RKO (cell line): ENCODE results near the gene S1PR1.
A peak's percentile ranks its signal among the peaks of the same experiment; 100 is the strongest.
"Not testable (repeated sequence)": the region's sequence is repeated elsewhere in the genome, so short reads cannot be mapped to it uniquely, and the experiment has no call there.

ENCODE experiments used
- DNase-seq: peaks from one replicate; pipeline ENCODE4 v3.0.0-alpha.2; 2016; ENCODE audit warnings: low spot score

The S1PR1 gene

GRCh38 chr1:101219924-101220870 is 16.6 kb upstream of the S1PR1 start:
- DNase-seq, result no peak

- no peak for DNase-seq
Measured at GRCh38 chr1:101220906-101221305, 15.9 kb upstream of the S1PR1 start.

- no peak for DNase-seq
Measured at GRCh38 chr1:101221945-101222429, 14.8 kb upstream of the S1PR1 start.

GRCh38 chr1:101227837-101228236 is 9.0 kb upstream of the S1PR1 start:
- DNase-seq, result no peak

DNA sequence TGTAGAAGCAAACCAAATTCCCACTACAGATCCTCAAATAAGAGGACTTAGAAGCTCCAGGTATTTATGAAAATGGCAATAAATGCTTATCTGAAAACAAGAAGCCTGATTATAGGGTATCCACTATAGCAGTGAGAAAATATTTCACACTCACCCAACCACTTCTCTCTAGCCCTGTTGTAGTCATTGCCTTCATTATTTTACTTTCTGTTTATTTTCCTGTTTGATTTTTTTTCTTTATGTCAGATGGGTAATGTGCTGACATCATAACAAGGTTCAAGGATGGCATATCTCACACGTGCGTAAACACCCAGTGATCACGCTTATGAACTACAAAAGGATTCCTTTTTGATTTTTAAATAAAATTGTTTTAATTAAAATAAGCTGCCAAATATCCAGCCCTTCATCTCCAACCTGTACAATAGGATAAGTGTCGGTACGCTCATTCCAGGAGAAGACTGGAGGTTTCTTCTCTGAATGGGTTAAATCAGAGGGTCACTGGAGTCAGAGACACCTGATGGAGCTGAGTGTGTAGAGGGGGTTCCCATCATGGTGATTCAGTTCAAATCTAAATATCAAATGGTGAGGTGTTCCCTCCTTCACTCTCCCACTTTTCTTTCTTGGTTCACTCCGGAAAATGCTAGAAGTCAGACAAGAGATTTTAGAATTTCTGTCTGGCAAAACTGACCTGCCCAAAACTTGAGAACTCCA is 8.2 kb upstream of the S1PR1 start:
- DNase-seq, result no peak

DNA sequence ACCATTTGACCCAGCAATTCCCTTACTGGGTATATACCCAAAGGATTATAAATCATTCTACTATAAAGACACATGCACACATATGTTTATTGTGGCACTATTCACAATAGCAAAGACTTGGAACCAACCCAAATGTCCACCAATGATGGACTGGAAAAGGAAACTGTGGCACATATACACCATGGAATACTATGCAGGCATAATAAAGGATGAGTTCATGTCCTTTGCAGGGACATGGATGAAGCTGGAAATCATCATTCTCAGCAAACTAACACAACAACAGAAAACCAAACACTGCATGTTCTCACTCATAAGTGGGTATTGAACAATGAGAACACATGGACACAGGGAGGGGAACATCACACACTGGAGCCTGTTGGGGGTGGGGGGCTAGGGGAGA is 4.6 kb upstream of the S1PR1 start:
- DNase-seq, result not testable (repeated sequence)

- no peak for DNase-seq
Measured at GRCh38 chr1:101233495-101233894, 3.3 kb upstream of the S1PR1 start.

DNA sequence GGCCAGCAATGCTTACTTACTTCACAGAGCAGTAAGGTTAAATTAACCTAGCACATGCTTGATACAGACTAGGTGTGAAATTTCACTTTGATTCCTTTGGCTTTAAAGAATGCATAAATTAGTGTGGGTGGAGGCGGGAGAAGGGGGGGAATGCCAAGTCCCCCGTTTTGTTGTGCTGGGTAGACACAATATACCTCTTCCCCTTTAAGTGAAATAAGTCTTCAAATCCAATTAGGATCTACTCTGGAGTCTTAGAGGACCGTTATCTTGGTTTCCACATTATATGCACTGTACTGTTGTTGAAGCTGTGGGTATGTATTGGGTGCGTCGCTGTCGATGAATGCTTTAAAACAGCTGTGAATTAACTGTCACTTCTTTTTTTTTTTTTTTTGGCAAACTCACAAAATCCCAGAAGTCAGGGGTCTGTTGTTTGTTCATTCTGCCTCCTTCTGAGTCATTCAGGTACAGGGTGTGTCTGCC is 1.6 kb upstream of the S1PR1 start:
- no peak for DNase-seq

DNA sequence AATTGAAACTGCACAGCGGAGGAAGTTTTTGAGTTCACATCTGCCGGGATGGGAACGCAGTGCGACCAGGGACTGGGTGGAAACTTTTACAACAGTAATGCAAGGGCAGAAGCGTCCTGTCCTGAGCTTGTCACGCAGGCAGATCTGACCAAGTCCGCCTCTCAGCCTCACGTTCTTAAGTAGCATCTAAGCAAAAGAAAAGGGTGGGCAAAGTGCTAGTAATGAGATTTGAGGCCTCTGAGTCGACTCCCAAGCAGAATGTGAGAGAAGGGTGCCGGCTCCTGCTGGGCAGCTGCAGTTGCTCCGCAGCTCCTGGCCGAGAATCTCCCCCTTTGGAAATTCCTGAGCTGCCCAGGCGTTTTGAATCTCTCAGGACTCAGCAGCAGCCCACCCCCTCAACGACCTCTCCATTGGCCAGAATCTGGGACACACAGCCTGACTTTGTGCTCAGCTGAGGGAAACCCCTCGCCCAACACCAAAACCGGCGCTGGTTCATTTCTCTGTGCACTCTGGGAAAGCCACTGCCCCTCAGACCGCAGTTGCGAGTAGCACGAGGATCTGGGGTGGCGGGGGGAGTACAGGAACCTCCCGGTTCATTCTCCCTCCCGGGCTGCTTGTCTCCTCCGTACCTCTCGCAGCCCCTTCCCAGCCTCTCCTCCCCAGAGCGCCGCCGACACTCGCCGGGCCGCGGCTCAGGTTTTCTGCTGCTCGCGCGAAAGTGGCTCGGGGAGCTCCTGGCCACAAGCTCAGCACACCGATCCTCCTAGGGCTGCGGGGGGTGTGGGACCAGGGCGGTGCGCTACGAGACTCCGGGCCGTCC is 913 bp upstream of the S1PR1 start:
- DNase-seq, result no peak

GRCh38 chr1:101237229-101237837 is 514 bp downstream of the S1PR1 start:
- DNase-seq, result no peak

DNA sequence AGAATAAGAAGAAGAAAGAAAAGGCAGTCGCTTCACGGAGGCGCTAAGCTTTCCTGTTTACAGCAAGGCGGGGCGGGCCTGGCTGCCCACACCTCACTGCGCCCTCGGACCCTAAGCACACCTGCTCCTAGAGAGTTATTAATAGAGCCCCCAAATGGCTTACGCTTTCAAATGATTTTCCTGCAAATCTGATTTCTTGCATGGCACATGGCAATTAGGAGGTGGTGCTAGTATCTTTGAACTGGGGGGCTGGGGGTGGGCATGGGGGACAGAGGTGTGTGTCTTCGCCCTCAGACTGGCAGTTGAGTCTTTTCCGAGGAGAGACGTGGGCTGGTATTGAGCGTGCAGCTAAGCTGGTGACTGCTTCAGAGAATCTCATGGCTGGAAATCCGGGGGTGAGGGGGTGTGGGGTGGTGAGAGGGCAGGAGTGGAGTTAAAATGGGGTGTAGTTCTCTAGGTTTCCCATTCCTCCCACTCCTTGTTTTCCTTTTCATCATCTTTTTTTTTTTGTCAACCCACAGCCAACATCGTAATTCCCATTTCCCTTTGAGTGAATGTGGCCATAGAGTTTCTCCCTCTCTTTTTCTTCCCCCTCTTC is 1.3 kb downstream of the S1PR1 start:
- no peak for DNase-seq

GRCh38 chr1:101238681-101239094 is 1.9 kb downstream of the S1PR1 start:
- peak; percentile 80 for DNase-seq

DNA sequence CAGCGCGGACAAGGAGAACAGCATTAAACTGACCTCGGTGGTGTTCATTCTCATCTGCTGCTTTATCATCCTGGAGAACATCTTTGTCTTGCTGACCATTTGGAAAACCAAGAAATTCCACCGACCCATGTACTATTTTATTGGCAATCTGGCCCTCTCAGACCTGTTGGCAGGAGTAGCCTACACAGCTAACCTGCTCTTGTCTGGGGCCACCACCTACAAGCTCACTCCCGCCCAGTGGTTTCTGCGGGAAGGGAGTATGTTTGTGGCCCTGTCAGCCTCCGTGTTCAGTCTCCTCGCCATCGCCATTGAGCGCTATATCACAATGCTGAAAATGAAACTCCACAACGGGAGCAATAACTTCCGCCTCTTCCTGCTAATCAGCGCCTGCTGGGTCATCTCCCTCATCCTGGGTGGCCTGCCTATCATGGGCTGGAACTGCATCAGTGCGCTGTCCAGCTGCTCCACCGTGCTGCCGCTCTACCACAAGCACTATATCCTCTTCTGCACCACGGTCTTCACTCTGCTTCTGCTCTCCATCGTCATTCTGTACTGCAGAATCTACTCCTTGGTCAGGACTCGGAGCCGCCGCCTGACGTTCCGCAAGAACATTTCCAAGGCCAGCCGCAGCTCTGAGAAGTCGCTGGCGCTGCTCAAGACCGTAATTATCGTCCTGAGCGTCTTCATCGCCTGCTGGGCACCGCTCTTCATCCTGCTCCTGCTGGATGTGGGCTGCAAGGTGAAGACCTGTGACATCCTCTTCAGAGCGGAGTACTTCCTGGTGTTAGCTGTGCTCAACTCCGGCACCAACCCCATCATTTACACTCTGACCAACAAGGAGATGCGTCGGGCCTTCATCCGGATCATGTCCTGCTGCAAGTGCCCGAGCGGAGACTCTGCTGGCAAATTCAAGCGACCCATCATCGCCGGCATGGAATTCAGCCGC is 2.5 kb downstream of the S1PR1 start:
- no peak for DNase-seq

GRCh38 chr1:101240041-101240430 is 3.2 kb downstream of the S1PR1 start:
- no peak for DNase-seq

DNA sequence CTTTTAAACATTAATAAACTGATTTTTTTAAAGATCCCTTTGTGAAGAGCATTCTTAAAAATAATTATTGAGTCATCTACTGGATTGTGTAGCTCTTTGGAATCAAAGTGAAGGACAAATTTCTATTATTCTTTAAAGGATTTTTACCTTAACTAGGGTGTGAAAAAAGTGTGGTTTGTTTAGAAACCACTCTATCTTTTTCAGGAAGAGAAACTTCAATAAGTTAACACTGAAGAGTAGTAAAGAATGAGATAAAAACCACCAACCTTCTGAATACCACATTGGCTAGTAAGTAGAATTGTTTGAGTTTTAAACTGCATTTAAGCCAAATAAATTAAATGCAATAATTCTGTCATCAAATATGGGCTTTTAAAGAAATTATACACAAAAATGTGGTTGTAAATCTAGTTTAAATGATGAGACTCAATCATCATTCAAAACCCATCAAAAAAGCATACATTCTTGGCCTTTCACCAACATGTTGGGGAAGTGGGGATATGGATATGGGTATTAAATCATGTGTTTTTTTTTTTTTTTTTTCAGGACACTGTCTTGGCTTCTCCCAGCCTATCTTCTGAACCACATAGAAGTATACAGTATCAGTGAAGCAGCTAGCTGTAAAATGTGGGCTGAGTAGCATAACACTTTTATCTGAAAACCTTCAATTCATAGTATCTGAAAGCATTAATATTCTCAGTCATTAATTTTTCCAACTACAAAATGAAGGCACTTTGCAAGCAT is 4.8 kb downstream of the S1PR1 start:
- no peak for DNase-seq

DNA sequence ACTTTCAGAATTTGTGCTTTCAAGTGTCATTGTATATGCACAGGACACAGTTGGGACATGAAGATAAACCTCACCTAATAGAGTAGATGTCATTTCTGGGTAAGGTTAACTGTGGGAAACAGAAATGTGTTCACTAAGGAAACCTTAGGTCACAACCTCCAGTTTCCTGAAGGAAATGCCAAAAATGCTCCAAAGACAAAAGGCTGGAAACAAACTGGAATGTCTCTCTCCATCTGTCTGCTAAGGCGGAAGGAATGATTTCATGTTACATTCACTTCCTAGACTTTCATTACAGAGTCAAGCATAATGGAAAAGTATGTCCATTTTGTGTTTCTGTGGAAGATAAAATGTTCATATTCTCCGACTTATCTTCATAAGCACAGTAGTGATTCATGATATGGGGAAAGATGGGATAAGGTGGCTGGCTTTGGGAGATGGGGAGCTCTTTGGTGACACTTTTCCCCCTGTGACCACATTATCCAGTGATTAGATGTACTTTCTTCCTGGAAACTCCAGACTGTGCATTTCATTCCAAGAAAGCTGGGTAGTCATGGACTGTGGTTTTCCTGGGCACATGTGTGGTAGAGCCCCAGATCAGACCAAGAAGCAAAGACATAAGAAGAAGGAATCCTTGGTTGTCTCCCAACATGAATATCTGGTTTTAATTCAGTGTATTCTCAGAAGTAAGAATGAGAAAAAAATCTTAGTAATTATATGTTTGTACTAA is 5.7 kb downstream of the S1PR1 start:
- no peak for DNase-seq

DNA sequence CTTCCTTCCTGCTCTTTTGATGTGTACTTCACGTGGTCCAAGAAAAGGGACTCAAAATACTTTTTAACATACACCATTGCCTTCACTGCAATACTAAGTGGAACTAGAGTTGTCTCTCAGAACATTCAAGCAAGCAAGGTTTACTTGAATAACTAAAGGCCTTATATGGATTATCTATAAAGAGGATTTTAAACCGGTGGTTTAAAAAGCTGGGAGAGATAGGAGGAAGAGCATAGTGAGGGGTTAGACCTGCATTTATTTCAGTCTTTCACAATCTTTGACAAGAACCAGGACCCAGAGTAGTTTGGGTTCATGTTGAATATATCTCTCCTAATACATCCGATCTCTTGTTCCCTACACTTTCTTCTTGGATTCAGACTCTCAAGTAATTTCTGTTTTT is 6.9 kb downstream of the S1PR1 start:
- DNase-seq, result no peak

DNA sequence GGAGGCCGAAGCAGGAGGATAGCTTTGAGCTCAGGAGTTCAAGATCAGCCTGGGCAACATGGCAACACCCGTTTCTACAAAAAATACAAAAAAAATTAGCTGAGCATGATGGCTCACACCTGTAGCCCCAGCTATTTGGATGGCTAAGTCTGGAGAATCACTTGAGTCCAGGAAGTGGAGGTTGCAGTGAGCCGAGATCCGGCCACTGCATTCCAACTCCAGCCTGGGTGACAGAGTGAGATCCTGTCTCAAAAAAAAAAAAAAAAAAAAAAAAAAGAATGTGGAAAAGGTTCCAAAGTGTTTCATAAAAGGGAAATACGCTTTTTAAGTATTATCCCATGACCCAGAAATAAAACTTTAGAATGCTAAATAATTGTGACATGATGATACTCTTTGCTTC is 8.0 kb downstream of the S1PR1 start:
- no peak for DNase-seq
